Measurements from ENCODE around the gene ATXN7L1.

- TF ChIP-seq CTCF (conservative IDR thresholded peaks at IDR 0.05) (no peak), EZH2 (IDR thresholded peaks at IDR 0.05; ENCODE audit: low read depth) (no peak)
Measured at GRCh38 chr7:105682341-105683060, 193.9 kb downstream of the ATXN7L1 start.
